ENCODE measurements around the gene NIPAL1. TPM values are rescaled to one million over a fixed set of nuclear protein-coding genes. Genes with fewer than 3 reads are reported as not detected.

NIPAL1 gene
- total and polyA plus RNA-seq, 10 donors: 0.06 to 2.0 (median 0.51) TPM; not detected in 2

GRCh38 chr4:48017108-48017571, 568 bp downstream of the NIPAL1 start:
- peak overlapping the region in 2 of 8 donors; percentile 2 to 29 for H3K27ac ChIP-seq
- intact Hi-C loops (cut with DNase I; ENCODE audit: low total_unique reads): no loop called here

GRCh38 chr4:48018112-48018511, 1.5 kb downstream of the NIPAL1 start:
- Histone ChIP-seq H3K9me3 (no peaks in the 10 kb centered on the region), H3K4me3 (no peak overlapping the region), H3K27ac (no peak overlapping the region), H3K4me1 (peaks cover 0 to 23% (median 16%) of the 10 kb centered on the region in 6 donors), H3K36me3 (no peaks in the 10 kb centered on the region), H3K27me3 (replicated peaks in 1 of 7) (peaks cover 0 to 54% (median 21%) of the 10 kb centered on the region in 7 donors)
- TF ChIP-seq POLR2A (IDR thresholded peaks at IDR 0.05) (no peak), POLR2AphosphoS5 (IDR thresholded peaks at IDR 0.05) (no peak)
- TF ChIP-seq, protein P1, sequence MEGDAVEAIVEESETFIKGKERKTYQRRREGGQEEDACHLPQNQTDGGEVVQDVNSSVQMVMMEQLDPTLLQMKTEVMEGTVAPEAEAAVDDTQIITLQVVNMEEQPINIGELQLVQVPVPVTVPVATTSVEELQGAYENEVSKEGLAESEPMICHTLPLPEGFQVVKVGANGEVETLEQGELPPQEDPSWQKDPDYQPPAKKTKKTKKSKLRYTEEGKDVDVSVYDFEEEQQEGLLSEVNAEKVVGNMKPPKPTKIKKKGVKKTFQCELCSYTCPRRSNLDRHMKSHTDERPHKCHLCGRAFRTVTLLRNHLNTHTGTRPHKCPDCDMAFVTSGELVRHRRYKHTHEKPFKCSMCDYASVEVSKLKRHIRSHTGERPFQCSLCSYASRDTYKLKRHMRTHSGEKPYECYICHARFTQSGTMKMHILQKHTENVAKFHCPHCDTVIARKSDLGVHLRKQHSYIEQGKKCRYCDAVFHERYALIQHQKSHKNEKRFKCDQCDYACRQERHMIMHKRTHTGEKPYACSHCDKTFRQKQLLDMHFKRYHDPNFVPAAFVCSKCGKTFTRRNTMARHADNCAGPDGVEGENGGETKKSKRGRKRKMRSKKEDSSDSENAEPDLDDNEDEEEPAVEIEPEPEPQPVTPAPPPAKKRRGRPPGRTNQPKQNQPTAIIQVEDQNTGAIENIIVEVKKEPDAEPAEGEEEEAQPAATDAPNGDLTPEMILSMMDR (IDR thresholded peaks at IDR 0.05 in 8 of 11, conservative IDR thresholded peaks at IDR 0.05 in 3 of 11): no peak
- intact Hi-C loops (cut with DNase I; ENCODE audit: low total_unique reads): no loop called here
- no peak for DNase-seq
- 79 to 89% (median 85%) methylated on average over 2 of the region's 2 CpGs for WGBS, 5 donors

More at GRCh38 chr4:48017108-48017571, 568 bp downstream of the NIPAL1 start:
- Histone ChIP-seq H3K9me3 (no peaks in the 10 kb centered on the region), H3K4me1 (peaks cover 0 to 23% (median 16%) of the 10 kb centered on the region in 6 donors), H3K36me3 (no peaks in the 10 kb centered on the region), H3K27me3 (replicated peaks in 1 of 7) (peaks cover 0 to 58% (median 21%) of the 10 kb centered on the region in 7 donors), H3K4me3 (peak overlapping the region; percentile 55 to 80 (median 66))
- 1 to 4% (median 3%) methylated on average over 11 to 35 of the region's 35 CpGs for WGBS, 5 donors
- TF ChIP-seq, protein P1 (IDR thresholded peaks at IDR 0.05 in 8 of 11, conservative IDR thresholded peaks at IDR 0.05 in 3 of 11): no peak
- TF ChIP-seq POLR2A (IDR thresholded peaks at IDR 0.05) (no peak), POLR2AphosphoS5 (IDR thresholded peaks at IDR 0.05) (no peak)
- DNase-seq: peak; percentile 79

- peaks cover 0 to 25% (median 14%) of the 10 kb centered on the region in 7 donors for H3K27me3 ChIP-seq (replicated peaks in 1 of 7)
- H3K36me3 ChIP-seq: no peaks in the 10 kb centered on the region
- H3K4me1 ChIP-seq: peaks cover 0 to 15% (median 11%) of the 10 kb centered on the region in 6 donors
- H3K27ac ChIP-seq: no peak overlapping the region
- no peak overlapping the region for H3K4me3 ChIP-seq
- TF ChIP-seq POLR2A (IDR thresholded peaks at IDR 0.05) (no peak), POLR2AphosphoS5 (IDR thresholded peaks at IDR 0.05) (no peak)
- TF ChIP-seq, protein P1 (IDR thresholded peaks at IDR 0.05 in 8 of 11, conservative IDR thresholded peaks at IDR 0.05 in 3 of 11): no peak
- 0 to 90% (median 81%) methylated on average over 1 of the region's 1 CpG for WGBS, 5 donors
- H3K9me3 ChIP-seq: no peaks in the 10 kb centered on the region
- no peak for DNase-seq
- intact Hi-C loops (cut with DNase I; ENCODE audit: low total_unique reads): no loop called here
Measured at GRCh38 chr4:48021100-48021499, 4.5 kb downstream of the NIPAL1 start.

DNA sequence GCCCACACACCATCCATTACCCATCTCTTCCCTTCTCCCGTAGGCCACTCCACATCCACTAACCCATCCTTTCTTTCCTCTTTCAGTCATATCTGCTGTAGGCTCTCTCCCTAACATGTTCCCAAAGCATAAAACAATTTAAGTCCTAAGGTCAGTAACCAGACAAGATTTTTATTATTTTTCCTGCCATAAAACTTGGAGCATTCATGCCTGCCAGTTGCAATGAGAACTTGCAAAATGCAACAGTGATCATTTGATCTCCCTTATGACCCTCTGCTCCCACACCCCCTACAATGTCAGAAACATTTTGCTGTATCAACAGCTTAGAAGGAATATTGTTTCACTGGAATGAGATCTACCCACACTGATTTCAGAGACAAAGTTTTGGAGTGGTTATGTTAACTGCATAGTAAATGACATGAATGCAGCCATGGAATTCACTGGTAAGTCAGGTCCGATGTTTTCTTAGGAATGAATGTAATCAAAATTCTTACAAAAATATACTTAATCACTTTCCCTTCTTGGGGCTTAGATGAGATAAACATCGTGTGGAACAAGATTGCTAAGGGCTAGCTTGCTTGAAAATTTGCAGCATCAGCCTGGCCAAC, 5.7 kb downstream of the NIPAL1 start:
- 78 to 85% (median 81%) methylated on average over 3 of the region's 3 CpGs for WGBS, 5 donors

More for the DNA sequence above, 5.7 kb downstream of the NIPAL1 start:
- no peak for TF ChIP-seq POLR2A (IDR thresholded peaks at IDR 0.05)
- TF ChIP-seq, protein P1 (IDR thresholded peaks at IDR 0.05 in 8 of 11, conservative IDR thresholded peaks at IDR 0.05 in 3 of 11): no peak
- no peak for TF ChIP-seq POLR2AphosphoS5 (IDR thresholded peaks at IDR 0.05)
- no peak overlapping the region for H3K4me3 ChIP-seq
- DNase-seq: no peak
- H3K4me1 ChIP-seq: peaks cover 0 to 3% (median 2%) of the 10 kb centered on the region in 6 donors
- H3K27ac ChIP-seq: no peak overlapping the region
- intact Hi-C loops (cut with DNase I; ENCODE audit: low total_unique reads): no loop called here
- H3K9me3 ChIP-seq: no peaks in the 10 kb centered on the region
- no peaks in the 10 kb centered on the region for H3K36me3 ChIP-seq
- H3K27me3 ChIP-seq (replicated peaks in 1 of 7): peaks cover 0 to 13% (median 3%) of the 10 kb centered on the region in 7 donors

Measured in spleen (tissue), 11 donors.